ENCODE data around the gene PTGES3.

The PTGES3 gene

DNA sequence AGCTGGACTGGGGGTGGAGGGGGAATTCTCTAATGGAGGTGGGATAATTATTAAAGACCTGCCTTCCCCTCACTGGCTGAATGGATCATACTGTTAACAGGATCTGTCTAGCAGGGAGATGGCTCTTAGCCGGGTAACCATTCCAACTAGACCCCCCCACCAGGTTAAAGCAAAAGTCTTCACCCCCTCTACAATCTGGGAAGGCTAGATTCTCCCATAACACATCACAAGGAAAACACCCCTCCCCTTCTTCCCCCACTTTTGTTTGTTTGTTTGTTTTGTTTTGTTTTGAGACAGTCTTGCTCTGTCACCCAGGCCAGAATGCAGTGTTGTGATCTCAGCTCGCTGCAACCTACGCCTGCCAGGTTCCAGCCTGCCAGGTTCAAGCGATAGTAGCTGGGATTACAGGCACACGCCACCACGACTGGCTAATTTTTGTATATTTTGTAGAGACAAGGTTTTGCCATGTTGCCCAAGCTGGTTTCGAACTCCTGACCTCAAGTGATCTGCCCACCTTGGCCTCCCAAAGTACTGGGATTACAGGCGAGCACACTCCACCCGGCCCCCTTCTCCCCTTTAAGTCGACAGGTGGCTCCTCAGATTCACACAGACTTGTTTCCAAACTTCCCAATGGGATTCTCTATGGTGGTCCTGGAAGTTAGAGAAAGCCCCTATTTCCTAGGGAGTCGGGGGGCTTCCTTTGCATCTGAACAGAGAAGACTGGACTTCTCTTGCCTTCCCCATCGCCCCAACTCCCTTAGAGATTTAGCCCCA is 54.4 kb downstream of the PTGES3 start:
- in situ Hi-C loops (cut with MboI; ENCODE audit: low pct_unique_long_range_greater_than_20kb, low sequenced_read_pairs), result no loop called here
- DNase-seq, result no peak

DNA sequence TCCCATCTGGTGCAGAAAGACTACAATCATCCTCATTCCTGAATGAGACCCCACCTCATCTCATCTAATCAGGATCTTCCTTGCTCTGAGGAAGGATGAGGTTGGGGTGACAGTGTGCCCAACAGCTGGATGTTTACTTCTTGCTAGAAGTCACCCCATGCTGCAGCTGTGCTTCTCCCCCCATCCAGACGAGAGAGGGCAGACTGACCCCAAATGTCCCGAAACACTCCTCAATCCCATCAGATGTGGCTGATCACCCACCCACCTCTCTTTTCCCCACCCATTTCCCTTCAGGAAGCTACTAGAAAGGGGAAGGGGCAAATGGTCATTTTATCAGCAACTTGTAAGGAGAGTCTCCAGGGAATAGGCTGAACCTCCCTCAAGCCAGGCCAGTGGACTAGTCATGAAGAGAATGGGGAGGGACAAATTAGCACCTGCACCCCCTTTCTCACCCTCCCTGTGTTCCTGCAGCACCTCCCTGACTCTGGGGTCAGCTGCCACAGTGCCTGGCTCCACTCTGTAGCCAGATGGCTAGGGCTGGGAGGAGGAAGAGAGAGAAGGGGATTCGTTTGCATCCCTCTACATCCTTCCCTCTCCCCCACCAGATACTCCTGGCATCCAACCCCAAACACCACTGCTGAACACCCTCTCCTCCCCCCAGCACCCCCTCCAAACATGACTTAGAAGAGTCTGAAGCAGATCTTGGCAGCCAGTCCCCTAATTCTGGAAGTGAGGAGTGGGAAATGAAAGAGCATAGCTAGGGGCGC is 55.2 kb downstream of the PTGES3 start:
- in situ Hi-C loops (cut with MboI; ENCODE audit: low pct_unique_long_range_greater_than_20kb, low sequenced_read_pairs), result no loop called here
- no peak for DNase-seq

DNA sequence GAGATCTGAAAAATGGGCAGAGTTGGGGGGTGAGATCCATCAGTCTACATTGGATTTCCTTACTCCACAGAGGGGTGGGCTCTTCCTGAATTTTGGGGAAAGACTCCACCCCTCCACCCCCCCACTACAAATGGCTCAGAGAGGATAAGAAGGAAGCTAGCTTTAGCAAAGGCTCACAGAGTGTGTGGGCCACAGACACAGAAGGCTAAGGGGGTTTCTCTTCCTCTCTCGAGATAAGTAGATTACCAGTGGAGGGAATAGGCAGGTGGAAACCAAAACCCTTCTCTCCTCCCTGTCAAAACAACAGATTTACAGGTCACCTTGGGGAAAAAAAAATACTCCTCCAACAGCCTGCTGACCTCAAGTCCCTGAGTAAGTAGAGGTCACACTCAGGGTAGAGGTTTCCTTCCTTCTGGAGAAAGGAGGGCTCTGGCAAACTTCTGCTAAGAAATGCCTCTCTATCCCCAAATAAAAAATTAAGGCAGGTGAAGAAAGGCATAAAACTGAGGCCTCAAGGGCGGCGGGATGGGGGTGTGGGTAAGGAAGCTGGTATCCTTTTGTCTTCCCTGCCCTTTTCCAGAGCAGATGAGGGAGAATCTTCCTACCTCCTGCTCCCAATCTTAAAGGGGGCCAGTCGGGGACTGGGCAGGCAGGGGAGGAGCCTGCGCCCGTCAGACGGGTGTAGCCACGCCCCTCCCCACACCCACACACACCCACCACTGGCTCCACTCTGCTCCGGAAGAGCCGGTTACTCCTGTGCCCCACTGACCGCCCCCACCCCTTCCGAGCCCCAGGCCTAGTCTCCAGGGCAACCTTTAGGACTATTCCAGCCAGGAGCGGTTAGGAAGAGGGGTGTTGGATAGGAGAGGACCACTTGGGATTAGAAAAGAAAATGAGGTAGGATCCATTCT is 56.0 kb downstream of the PTGES3 start:
- peak; percentile 69 for DNase-seq
- in situ Hi-C loops (cut with MboI; ENCODE audit: low pct_unique_long_range_greater_than_20kb, low sequenced_read_pairs), result no loop called here

DNA sequence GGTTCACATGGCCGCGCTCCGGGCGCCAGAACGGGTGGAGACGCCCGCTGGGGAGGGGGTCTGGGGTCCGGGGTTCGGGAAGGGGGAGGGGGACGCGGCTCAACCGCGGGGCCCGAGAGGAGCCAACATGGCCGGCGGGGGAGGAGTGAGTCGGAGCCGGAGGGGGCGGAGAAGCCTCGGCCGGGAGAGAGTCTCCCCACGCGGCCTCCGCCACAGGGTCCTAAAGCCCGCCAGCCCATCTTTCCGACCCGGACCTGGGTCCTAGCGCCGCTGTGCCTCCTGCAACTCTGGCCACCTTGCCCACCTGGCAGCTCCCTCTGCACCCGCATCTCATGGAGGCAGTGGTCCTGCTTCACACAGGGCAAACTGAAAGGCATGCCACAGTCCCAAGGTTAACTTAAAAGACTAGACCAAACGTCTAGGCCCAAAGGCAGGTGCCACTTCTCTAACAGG is 57.9 kb downstream of the PTGES3 start, which contains the start of gene BAZ2A:
BAZ2A (minus strand) TSS at position 147 of the 453 bp plus-strand sequence. CDS start 12,796 bp downstream, outside the sequence.
- DNase-seq, result peak; percentile 82
- in situ Hi-C loops (cut with MboI; ENCODE audit: low pct_unique_long_range_greater_than_20kb, low sequenced_read_pairs), result no loop called here

DNA sequence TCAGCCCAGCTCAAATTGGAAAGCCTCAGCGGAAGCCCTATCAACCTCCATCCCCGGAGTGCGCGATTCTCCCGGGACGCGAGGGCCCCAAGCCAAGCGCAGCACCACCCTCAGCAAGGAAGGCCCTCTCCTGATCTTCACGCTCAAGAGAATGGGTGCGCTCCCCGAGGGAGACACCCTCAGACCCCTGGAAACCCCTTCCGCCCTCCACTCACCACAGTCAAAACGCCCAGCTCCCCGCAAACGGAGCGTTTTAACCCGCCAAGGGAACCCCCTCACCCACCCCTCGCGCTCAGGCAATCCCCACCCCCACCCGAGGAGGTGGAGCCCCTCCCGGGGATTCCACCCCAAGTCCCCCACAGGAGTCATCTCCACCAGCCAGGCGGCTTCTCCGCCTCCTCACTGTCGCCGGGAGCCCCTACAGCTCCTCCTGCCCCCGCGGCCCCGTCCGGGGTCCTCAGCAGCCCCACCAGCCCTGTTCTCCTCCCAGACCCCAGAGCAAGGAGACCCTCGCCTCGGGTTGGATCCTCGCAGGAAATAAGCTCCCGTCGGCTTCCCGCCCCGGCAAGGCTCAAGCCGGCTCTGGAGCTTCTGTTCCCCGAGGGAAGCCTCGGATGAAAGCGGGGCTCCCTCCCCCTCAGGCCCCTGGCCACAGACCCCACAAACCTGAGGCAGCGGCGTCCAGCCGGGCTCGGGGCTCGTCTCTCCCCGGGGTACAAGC is 58.5 kb downstream of the PTGES3 start:
- DNase-seq, result no peak
- in situ Hi-C loops (cut with MboI; ENCODE audit: low pct_unique_long_range_greater_than_20kb, low sequenced_read_pairs), result no loop called here

DNA sequence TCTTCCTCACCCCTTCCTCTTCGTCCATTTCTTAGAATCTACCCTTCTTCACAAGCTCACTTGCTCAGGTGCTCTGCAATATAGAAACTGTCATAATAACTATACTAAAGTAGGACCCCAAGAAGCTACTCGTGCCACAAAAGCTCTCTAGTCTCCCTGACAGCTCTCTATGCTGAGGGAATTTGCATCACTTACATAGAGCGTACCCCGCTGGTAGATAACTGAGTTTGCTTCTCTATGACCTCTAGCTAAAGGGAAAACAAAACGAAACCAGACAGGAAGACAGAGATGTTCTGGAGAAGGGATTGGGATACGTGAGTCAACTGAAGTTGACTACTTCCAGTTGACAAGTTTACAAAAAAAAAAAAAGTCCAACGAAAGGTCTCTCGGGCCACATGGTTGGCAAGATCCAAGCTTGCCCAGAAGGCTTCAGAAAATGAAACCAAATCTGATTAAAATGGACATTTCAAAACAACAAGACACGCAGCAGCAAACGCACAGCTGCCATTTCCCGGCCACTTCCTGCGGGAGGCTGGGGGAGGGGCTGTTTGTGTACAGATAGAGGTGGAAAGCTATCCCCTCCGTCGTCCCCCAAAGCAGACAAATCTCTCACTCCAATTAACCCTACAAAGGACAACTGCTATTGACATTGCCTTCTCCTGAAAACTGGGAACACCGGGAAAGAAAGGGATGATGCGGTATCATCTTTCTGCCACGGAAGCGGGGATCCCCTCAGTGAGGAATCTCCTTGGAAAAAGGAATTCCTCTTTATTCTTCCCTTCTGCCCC is 59.2 kb downstream of the PTGES3 start:
- peak; percentile 64 for DNase-seq
- in situ Hi-C loops (cut with MboI; ENCODE audit: low pct_unique_long_range_greater_than_20kb, low sequenced_read_pairs), result no loop called here

DNA sequence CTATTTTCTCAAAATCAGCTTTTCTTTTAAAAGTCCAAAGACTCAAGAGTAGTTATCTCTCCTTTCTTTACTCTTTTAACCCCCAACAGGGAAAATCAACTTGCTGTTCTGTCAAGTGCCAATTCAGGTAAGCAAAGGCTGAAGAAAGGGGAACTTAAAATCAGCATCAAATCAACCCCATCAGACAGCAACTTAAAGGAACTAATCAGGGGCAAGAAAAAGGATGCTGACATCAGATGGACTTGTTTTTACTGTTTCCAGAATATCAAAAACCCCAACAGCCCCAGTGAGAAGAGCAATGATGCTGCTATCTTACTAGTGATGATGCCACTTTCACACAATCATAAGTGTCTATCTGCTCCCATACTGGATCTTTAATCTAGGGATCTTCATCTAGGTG is 61.4 kb downstream of the PTGES3 start:
- in situ Hi-C loops (cut with MboI; ENCODE audit: low pct_unique_long_range_greater_than_20kb, low sequenced_read_pairs), result no loop called here
- DNase-seq, result peak; percentile 27

DNA sequence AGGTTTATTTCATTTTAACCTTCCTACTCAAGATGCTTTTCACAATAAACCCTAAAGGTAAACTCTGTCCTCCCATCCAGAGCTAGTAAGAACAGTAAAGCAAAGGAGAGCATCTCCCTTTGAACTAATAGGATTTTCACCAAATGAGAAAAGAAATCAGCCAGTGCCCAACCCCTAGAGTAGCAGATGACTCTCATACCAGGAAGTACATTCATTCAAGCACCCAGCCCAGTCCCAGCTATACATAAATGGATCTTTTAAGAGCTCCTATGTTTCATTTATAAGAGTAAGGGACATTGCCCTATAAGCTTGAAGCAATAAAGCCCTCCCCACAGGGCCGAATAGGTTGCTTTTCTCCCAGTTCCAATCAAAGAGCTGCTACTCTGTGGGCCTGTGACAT is 65.5 kb downstream of the PTGES3 start:
- in situ Hi-C loops (cut with MboI; ENCODE audit: low pct_unique_long_range_greater_than_20kb, low sequenced_read_pairs), result no loop called here
- no peak for DNase-seq

DNA sequence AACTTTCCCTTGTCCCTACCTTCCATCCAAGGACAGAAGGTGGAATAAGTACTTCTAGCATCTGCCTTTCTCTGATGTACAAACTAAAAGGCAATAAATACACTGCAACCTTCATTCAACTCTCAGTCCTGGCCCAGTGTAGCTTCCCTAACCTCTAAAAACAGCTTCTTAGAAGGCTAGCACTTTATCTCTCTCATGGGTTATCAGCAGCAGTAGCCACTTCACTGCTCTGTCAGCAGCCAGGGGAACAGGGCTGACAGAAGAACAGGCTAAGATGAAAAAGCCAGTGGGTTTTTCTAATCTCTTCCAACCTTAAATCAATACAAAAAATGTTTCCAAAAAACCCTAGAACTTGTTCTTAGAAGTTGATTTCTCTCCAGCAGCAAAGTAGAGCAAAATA is 71.2 kb downstream of the PTGES3 start:
- in situ Hi-C loops (cut with MboI; ENCODE audit: low pct_unique_long_range_greater_than_20kb, low sequenced_read_pairs), result no loop called here
- DNase-seq, result no peak

DNA sequence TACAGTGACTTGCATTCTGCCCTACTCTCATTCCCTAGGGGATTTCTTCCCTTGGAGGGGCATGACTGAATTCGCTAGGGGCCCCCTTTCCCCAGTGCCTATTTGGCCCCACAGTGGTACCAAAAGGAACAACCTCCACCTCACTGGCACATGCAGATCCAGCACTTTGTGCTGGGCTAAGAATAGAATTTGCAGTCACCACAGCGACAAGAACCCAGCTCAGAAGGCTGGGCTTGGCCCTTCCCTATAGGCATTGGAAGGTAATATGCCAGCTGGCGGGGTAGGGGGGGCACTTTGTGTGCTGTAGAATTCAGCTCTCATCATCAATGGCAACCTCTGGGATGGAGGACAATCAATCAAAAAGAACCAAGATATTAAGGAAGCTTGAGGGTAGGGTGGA is 71.8 kb downstream of the PTGES3 start:
- in situ Hi-C loops (cut with MboI; ENCODE audit: low pct_unique_long_range_greater_than_20kb, low sequenced_read_pairs), result no loop called here
- no peak for DNase-seq

DNA sequence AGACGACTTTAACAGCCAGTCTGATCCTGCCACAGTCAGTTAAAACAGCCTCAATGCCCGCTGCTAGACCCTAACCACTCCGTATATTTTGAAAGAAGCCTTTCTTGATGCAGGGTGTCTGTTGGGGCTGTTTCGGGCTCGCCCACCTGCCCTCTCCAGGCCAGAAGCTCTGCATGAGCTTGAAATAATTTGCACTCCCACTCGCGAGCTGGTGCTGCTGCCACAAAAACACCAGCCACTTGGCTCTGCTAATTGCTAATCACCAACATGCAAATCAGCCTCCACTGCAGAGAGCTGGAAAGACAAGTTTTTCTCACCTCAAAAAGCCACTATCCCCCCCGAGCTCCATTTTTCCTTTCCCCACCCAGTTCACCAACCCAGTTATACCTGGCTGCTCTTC is 73.5 kb downstream of the PTGES3 start:
- DNase-seq, result no peak
- in situ Hi-C loops (cut with MboI; ENCODE audit: low pct_unique_long_range_greater_than_20kb, low sequenced_read_pairs), result no loop called here
